ENCODE data around the gene TRIP12.

DNA sequence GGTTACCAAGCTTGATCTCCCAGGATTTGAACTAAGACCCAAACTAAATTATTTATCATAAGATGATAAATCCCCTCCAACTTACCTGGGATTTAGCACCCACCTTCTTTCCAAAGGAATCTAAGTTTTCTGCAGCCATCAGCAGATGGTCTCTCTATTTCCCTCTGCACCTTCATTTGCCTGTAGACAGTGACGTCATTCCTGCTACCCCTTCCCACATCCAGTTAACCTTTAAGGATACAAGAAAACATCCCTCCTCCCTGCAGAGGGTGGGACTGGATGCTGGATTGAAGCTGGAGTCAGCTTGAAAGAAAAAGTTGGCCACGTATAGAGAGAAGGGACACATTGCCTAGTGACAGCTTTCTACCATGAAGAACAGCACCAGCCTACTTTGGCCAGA, 203.8 kb downstream of the TRIP12 start:
- no peak for TF ChIP-seq POLR2A (IDR thresholded peaks at IDR 0.05)
- TF ChIP-seq, protein P1, sequence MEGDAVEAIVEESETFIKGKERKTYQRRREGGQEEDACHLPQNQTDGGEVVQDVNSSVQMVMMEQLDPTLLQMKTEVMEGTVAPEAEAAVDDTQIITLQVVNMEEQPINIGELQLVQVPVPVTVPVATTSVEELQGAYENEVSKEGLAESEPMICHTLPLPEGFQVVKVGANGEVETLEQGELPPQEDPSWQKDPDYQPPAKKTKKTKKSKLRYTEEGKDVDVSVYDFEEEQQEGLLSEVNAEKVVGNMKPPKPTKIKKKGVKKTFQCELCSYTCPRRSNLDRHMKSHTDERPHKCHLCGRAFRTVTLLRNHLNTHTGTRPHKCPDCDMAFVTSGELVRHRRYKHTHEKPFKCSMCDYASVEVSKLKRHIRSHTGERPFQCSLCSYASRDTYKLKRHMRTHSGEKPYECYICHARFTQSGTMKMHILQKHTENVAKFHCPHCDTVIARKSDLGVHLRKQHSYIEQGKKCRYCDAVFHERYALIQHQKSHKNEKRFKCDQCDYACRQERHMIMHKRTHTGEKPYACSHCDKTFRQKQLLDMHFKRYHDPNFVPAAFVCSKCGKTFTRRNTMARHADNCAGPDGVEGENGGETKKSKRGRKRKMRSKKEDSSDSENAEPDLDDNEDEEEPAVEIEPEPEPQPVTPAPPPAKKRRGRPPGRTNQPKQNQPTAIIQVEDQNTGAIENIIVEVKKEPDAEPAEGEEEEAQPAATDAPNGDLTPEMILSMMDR (IDR thresholded peaks at IDR 0.05), result no peak

Measured in Peyer's patch (tissue), 4 donors.